Neural crest cell (in vitro differentiated cells): ENCODE data around the gene CNOT4. TPM values are rescaled to one million over a fixed set of nuclear protein-coding genes. Genes with fewer than 3 reads are reported as not detected.

Experiments
- DNase-seq: peaks from one replicate; pipeline ENCODE4 v3.0.0; 2021; ENCODE audit warnings: low read depth, mixed read lengths, low spot score
- H3K27ac Mint-ChIP-seq: one replicate; pipeline ENCODE4 v1.8.0; 2021; ENCODE audit warnings: mild to moderate bottlenecking, mixed read lengths; ENCODE audit not compliant: unreplicated experiment
- H3K27me3 Mint-ChIP-seq: 2 replicates; pipeline ENCODE4 v1.8.0; 2021; ENCODE audit warnings: low read depth, mild to moderate bottlenecking, mixed read lengths
- H3K36me3 Mint-ChIP-seq: 2 replicates; pipeline ENCODE4 v1.8.0; 2021; ENCODE audit warnings: low read depth, mild to moderate bottlenecking, mixed read lengths
- H3K4me1 Mint-ChIP-seq: 2 replicates; pipeline ENCODE4 v1.8.0; 2021; ENCODE audit warnings: mixed read lengths
- H3K4me3 Mint-ChIP-seq: one replicate; pipeline ENCODE4 v1.8.0; 2021; ENCODE audit warnings: mild to moderate bottlenecking, mixed read lengths
- H3K9me3 Mint-ChIP-seq: 2 replicates; pipeline ENCODE4 v1.8.0; 2021; ENCODE audit warnings: mixed read lengths
- total RNA-seq: library from RNA; stranded (reverse); gene quantifications from 2 replicates; pipeline ENCODE4 v1.2.1, GENCODE V29; 2021
- TF ChIP-seq, protein P1 (sequence below): fragments of 200-600 bp; sonication (generic); conservative IDR thresholded peaks from 2 replicates; pipeline ENCODE4 v1.5.0; 2021; ENCODE audit warnings: antibody characterized with exemption, mild to moderate bottlenecking

CNOT4 gene
- total RNA-seq, 1 donor from 2014 or later, result 31.1 TPM

DNA sequence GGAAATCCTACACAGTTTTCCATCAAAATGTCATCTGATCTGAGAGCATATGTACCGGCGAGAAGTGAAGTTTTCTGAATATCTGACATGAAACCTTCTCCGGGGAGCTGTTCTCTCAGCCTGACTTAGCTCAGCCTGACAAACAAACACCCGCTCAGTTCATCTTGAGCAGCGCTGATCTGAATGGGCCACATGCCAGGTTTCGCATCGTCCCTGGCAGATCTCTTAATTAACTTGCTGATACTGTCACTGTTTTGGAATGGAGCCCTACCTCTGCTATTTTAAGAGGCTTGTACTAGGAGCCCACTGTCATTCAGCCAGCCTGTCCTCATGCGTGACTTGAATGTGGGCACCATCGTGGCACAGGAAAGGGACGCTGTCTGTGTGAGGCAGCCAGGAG lies 167.0 kb downstream of the CNOT4 start:
- peaks cover 19% of the 10 kb centered on the region for H3K27me3 Mint-ChIP-seq
- H3K4me1 Mint-ChIP-seq, result no peaks in the 10 kb centered on the region
- H3K27ac Mint-ChIP-seq, result no peak overlapping the region
- no peaks in the 10 kb centered on the region for H3K36me3 Mint-ChIP-seq
- H3K9me3 Mint-ChIP-seq, result no peaks in the 10 kb centered on the region
- no peak for DNase-seq
- H3K4me3 Mint-ChIP-seq, result no peak overlapping the region
- TF ChIP-seq, protein P1, sequence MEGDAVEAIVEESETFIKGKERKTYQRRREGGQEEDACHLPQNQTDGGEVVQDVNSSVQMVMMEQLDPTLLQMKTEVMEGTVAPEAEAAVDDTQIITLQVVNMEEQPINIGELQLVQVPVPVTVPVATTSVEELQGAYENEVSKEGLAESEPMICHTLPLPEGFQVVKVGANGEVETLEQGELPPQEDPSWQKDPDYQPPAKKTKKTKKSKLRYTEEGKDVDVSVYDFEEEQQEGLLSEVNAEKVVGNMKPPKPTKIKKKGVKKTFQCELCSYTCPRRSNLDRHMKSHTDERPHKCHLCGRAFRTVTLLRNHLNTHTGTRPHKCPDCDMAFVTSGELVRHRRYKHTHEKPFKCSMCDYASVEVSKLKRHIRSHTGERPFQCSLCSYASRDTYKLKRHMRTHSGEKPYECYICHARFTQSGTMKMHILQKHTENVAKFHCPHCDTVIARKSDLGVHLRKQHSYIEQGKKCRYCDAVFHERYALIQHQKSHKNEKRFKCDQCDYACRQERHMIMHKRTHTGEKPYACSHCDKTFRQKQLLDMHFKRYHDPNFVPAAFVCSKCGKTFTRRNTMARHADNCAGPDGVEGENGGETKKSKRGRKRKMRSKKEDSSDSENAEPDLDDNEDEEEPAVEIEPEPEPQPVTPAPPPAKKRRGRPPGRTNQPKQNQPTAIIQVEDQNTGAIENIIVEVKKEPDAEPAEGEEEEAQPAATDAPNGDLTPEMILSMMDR, result no peak

DNA sequence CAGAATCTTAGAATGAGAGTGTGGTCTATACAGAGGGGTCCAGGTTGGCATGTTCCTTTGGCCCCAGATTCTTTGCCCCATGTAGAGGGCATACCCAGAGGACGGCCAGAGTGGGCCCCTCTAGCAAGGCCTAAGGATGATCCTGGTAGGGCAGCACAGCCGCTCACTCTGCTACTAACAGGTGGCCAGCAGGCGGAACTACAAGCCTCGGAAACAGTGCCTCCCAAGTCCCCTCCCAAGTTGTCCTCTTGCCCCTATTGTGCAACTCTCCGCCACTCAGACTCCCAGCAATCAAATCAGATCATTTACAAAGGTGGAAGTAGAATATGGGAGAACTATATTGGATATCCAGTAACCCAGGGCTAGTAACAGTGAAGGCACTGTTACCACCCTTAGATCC lies 168.9 kb downstream of the CNOT4 start:
- H3K27me3 Mint-ChIP-seq, result peaks cover 21% of the 10 kb centered on the region
- H3K27ac Mint-ChIP-seq, result no peak overlapping the region
- no peaks in the 10 kb centered on the region for H3K36me3 Mint-ChIP-seq
- no peaks in the 10 kb centered on the region for H3K4me1 Mint-ChIP-seq
- no peaks in the 10 kb centered on the region for H3K9me3 Mint-ChIP-seq
- TF ChIP-seq, protein P1, result no peak
- DNase-seq, result no peak
- no peak overlapping the region for H3K4me3 Mint-ChIP-seq

DNA sequence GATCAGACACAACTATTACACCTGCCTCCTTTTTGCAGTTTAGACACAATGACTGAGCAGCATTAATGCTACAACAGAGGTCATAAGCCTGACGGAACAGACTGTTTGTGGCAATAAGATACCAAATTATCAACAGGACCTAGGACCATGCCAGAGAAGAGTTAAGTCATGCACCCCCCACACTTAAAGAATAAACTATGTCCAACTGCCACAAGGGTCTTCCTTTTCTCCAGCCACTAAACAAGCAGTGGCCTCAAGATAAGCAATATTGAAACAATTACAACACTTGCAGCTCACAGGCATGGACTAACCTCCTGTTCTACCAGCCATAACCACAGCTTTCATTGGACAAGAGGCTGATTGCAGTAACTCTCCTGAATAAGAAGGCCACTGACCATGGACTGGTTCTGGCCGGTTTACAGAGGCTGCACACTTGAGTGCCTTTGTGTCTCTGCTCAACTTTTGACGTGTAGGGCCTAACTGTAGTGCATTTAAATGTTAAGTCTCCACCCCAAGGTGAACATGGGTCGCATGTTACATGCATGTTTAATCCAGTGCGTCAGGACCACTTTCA lies 171.8 kb downstream of the CNOT4 start:
- H3K4me1 Mint-ChIP-seq, result no peaks in the 10 kb centered on the region
- H3K36me3 Mint-ChIP-seq, result no peaks in the 10 kb centered on the region
- H3K4me3 Mint-ChIP-seq, result no peak overlapping the region
- H3K9me3 Mint-ChIP-seq, result no peaks in the 10 kb centered on the region
- H3K27ac Mint-ChIP-seq, result no peak overlapping the region
- TF ChIP-seq, protein P1, result no peak
- H3K27me3 Mint-ChIP-seq, result peaks cover 4% of the 10 kb centered on the region
- DNase-seq, result no peak

DNA sequence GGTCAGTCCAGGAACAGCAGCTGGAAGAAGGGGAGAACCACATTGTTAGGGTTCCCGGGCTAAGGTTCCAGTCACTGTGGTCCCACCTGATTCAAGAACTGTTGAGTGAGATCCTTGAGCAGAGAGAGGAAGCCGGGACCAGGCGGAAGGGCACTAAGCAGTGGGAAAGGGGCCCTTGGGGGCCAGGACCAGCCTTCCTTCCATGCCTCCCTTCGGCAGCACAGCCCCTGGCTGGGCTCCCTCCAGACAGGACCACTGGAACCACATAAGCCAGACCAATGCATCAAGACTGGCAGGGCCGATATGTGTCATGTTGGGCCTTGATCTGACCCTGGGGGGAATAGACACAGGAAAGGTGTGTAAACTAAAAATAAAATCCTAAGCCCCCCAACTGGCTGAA lies 172.4 kb downstream of the CNOT4 start:
- Mint-ChIP-seq H3K27ac (no peak overlapping the region), H3K27me3 (peaks cover 3% of the 10 kb centered on the region), H3K4me3 (no peak overlapping the region), H3K9me3 (no peaks in the 10 kb centered on the region), H3K4me1 (no peaks in the 10 kb centered on the region), H3K36me3 (no peaks in the 10 kb centered on the region)
- TF ChIP-seq, protein P1, result no peak
- no peak for DNase-seq

DNA sequence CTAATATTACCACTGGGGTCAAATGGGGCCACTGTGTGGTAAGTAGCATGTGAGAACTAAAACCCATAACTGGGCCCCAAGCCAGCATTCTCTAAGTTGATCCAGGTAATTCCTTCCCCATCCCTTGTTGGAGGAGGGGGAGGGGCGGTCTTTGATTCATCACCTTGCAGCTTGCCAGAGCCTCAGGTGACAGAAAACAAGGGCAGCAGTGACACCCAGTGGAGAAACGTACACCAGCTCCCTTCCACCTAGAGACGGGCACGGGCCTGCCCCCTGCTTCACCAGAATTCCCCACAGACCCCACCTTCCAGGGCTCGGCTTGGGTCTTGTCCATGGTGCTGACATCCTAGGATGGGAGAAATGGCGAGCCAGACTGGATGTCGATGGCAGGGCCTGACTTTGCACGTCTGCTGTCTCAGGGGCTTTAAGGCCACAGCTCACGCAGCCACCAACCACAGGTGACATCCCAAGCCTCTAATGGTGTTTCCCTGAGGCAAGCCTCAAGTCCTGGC lies 174.2 kb downstream of the CNOT4 start:
- DNase-seq, result peak; percentile 56
- Mint-ChIP-seq H3K27ac (no peak overlapping the region), H3K9me3 (no peaks in the 10 kb centered on the region), H3K4me1 (no peaks in the 10 kb centered on the region), H3K36me3 (no peaks in the 10 kb centered on the region), H3K4me3 (no peak overlapping the region), H3K27me3 (peaks cover 2% of the 10 kb centered on the region)
- TF ChIP-seq, protein P1, result peak; percentile 68
